GM10248 (cell line): ENCODE data around the gene CCDC69.
A peak's percentile ranks its signal among the peaks of the same experiment; 100 is the strongest.

Experiments used
- CTCF ChIA-PET: fragments of 300-600 bp; sonication (Branson Sonifier 250); formaldehyde crosslinking; extraction: SDS; loops from one replicate; lab custom pipeline; 2021; ENCODE audit warnings: antibody characterized with exemption; lab: Yijun Ruan, JAX
- POLR2A ChIA-PET: fragments of 350-650 bp; sonication (Branson Sonifier 250); formaldehyde crosslinking; extraction: SDS; loops from one replicate; lab custom pipeline; 2020; ENCODE audit warnings: antibody characterized with exemption; lab: Yijun Ruan, JAX
- DNase-seq: peaks from one replicate; pipeline ENCODE4 v3.0.0; 2012; ENCODE audit errors: extremely low spot score
- TF ChIP-seq, protein P1 (sequence below): IDR thresholded peaks from 2 replicates; pipeline ENCODE4 v1.5.1; 2012; ENCODE audit warnings: mild to moderate bottlenecking, low read depth; ENCODE audit errors: extremely low read depth, missing control alignments, control extremely low read depth

The CCDC69 gene, protein sequence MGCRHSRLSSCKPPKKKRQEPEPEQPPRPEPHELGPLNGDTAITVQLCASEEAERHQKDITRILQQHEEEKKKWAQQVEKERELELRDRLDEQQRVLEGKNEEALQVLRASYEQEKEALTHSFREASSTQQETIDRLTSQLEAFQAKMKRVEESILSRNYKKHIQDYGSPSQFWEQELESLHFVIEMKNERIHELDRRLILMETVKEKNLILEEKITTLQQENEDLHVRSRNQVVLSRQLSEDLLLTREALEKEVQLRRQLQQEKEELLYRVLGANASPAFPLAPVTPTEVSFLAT

DNA sequence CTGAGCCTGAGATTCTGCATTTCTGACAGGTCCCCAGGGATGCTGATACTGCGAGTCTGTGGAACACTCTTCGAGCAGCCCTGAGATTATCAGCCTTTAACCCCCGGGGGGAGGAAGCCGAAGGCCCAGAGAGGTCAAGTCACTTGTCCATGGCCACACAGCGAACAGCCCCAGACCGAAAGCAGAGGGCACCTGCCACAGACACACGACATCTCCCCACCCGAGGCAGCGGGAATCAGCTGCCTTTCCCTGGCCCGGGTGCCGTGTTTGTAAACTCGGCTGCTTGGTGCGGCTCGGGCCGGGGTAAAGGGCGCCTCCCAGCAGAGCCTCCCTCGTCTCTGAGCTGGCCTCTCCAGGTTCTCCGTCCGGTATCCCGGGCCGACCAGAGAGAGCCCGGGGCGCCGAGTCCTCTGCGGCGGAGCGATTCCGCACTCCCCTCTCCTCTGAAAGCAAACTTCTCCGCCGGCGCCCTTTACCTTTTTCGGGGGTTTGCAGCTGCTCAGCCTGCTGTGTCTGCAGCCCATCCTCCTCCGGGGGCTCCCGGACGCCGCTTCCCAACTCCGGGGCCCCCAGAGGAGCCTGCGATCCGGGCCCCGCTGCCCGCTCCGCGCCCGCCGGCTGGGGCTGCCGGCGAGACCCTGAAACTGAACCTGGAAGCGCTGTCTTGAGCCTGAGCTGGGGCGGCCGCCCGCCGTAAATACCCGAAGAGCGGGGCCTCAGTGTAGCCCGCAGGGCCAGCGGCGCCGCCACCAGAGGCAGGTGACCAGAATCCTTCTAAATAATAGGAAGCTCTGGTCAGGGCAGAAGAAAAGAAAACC lies at the start of gene CCDC69:
Gene CCDC69, minus strand, starts transcription at position 646 of the 818 bp plus-strand sequence. Its CDS starts 122 bp downstream, at position 524.
- TF ChIP-seq, protein P1, sequence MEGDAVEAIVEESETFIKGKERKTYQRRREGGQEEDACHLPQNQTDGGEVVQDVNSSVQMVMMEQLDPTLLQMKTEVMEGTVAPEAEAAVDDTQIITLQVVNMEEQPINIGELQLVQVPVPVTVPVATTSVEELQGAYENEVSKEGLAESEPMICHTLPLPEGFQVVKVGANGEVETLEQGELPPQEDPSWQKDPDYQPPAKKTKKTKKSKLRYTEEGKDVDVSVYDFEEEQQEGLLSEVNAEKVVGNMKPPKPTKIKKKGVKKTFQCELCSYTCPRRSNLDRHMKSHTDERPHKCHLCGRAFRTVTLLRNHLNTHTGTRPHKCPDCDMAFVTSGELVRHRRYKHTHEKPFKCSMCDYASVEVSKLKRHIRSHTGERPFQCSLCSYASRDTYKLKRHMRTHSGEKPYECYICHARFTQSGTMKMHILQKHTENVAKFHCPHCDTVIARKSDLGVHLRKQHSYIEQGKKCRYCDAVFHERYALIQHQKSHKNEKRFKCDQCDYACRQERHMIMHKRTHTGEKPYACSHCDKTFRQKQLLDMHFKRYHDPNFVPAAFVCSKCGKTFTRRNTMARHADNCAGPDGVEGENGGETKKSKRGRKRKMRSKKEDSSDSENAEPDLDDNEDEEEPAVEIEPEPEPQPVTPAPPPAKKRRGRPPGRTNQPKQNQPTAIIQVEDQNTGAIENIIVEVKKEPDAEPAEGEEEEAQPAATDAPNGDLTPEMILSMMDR: no peak
- peak; percentile 76 for DNase-seq
- ChIA-PET CTCF (interaction anchor here (0.7 to 4.1 kb wide), 11 partner anchors 9 to 343 kb away, joined by 3 to 54 read pairs (median 7); partner anchors contain the start of gene GM2A), POLR2A (interaction anchor here (0.8 to 3.2 kb wide), 9 partner anchors 8 to 814 kb away, joined by 3 to 25 read pairs (median 3); partner anchors contain the start of gene GM2A)

DNA sequence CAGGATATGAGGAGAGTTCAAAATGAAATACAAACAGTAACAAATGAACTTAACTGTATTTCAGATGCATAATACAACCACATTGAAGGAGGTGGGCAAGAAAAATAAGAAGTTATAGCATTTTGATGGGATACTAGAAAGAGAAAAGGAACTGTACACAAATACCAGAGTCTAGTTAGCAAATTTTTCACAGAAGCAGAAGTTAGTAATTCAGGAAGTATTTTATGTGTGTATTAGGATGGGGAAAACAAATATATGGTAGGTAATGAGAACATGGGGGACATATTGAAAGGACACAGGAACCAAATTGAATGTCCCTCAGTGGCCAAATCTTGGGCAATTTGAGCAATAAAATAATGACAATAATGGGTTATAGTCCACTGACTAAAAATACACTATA lies 47.4 kb upstream of the CCDC69 start:
- ChIA-PET CTCF (interaction anchor here (1.0 kb wide), 2 partner anchors 14 to 45 kb away, joined by 3 read pairs; no protein-coding TSS in a partner anchor), POLR2A (no interaction called here)
- no peak for DNase-seq
- TF ChIP-seq, protein P1: no peak

DNA sequence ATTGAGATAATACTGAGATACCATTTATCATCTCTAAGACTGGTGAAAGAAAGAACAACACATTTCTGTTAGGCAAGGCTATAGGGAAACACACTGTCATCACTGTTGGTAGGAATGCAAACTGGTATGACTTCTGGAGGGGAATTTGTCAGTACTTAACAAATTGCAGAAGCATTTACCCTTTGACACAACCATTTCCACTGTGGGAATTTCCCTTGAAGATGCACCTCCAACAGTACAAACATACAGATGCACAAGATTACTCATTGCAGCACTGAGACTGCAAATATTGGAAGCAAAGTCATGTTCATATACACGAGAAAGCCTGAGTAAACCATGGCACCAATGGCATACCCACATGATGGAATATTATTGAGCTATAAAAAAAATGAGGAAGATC lies 46.7 kb upstream of the CCDC69 start:
- ChIA-PET CTCF (interaction anchor here (1.0 to 1.7 kb wide), 3 partner anchors 12 to 46 kb away, joined by 3 to 4 read pairs (median 3); no protein-coding TSS in a partner anchor), POLR2A (no interaction called here)
- TF ChIP-seq, protein P1: no peak
- peak; percentile 64 for DNase-seq

DNA sequence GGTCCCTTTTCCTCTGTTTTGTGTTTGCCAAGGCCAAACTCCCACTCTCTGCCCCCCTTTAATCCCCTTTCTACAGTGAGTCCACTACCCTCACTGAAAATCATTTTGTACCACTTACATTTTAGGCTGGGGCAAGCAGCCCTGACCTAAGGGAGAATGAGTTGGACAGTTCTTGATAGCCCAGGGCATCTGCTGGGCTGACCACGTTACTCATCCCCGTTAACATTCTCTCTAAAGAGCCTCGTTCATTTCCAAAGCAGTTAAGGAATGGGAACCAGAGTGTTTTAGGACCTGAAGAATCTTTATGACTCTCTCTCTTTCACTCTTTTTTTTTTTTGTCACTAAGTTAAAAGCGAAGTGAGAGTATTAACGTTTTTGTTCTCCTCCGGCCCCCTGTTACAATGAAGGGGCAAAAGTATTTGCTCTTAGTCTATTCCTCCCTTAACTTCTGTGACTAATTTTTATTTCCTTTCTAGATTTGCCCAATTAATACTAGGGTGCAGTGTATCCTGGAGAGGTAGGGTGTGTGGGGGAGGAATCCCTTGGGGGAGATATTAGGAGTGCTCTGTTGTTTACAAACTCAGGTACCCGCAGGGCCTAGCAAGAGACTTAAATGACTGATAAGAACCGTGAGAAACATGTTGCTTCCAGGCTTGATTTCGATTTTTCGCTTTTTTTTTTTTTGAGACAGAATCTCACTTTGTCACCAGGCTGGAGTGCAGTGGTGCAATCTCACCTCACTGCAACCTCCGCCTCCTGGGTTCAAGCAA lies 43.8 kb upstream of the CCDC69 start:
- CTCF ChIA-PET: no interaction called here
- DNase-seq: no peak
- TF ChIP-seq, protein P1: no peak
- POLR2A ChIA-PET: interaction anchor here (0.6 kb wide), 1 partner anchor 56 kb away, joined by 14 read pairs; no protein-coding TSS in a partner anchor

DNA sequence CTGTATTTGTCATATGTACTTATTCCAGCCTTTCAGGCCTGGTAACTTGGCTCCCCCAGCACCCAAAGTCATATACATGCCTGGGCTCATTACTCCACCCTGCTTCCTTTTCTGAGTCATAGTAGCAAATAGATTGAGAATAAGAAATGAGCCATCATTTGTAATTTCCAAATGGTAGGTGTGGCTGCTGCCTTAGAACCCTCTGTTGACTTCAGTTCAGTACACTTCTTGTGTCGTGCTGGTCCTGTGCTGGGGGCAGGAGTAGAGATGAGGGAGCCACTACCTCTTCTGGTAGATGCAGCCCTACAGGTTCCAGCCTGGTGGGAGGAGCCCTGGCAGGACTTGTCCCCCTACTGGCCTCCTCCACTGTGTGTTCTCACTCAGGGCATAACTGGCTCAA lies 40.2 kb upstream of the CCDC69 start:
- ChIA-PET POLR2A (no interaction called here), CTCF (interaction anchor here (0.9 to 1.3 kb wide), 4 partner anchors 10 to 52 kb away, joined by 3 to 4 read pairs (median 4); no protein-coding TSS in a partner anchor)
- TF ChIP-seq, protein P1: no peak
- DNase-seq: no peak
